Kidney (tissue), 14 donors: ENCODE measurements around the gene WNT9B. TPM values are rescaled to one million over a fixed set of nuclear protein-coding genes. Genes with fewer than 3 reads are reported as not detected.
A peak's percentile ranks its signal among the peaks of the same experiment; 100 is the strongest.

Experiments used
- DNase-seq, 5 donors: peaks; one replicate each; pipeline ENCODE4 v3.0.0-alpha.2; 2013 to 2020
- FAIRE-seq: peaks from 2 replicates; lab custom pipeline; 2012; peaks lifted over from hg19 to GRCh38; lab: Jason Lieb, UNC
- H3K27ac ChIP-seq, 2 donors: one replicate each; pipeline ENCODE4 v1.7.0; 2013; ENCODE audit warnings: low read depth in 2 of 2, low read length in 2 of 2, inconsistent platforms in 1 of 2
- H3K27me3 ChIP-seq: one replicate; pipeline ENCODE4 v1.7.1; 2013; ENCODE audit warnings: low read length, inconsistent platforms; ENCODE audit not compliant: control insufficient read depth, insufficient read depth
- H3K36me3 ChIP-seq, 3 donors: one replicate each; pipeline versions ENCODE4 v1.7.0 to v1.7.1; 2013; ENCODE audit warnings: low read length in 3 of 3, control low read depth in 1 of 3, inconsistent platforms in 1 of 3; ENCODE audit not compliant: insufficient read depth in 3 of 3, control insufficient read depth in 2 of 3
- H3K4me1 ChIP-seq, 3 donors: one replicate each; pipeline versions ENCODE4 v1.7.0 to v1.7.1; 2013; ENCODE audit warnings: low read length in 3 of 3, inconsistent platforms in 1 of 3, low read depth in 1 of 3; ENCODE audit not compliant: control insufficient read depth in 2 of 3, insufficient read depth in 2 of 3
- H3K4me3 ChIP-seq, 3 donors: one replicate each; pipeline versions ENCODE4 v1.7.0 to v1.8.1; 2013; ENCODE audit warnings: low read length in 3 of 3, control low read depth in 1 of 3, inconsistent platforms in 1 of 3
- H3K9ac ChIP-seq, 3 donors: one replicate each; pipeline versions ENCODE4 v1.7.0 to v1.7.1; 2013; ENCODE audit warnings: low read length in 3 of 3, control low read depth in 1 of 3, inconsistent platforms in 1 of 3
- H3K9me3 ChIP-seq, 3 donors: one replicate each; pipeline versions ENCODE4 v1.7.0 to v1.7.1; 2013; ENCODE audit warnings: low read length in 3 of 3, control low read depth in 1 of 3, inconsistent platforms in 1 of 3; ENCODE audit not compliant: control insufficient read depth in 2 of 3, insufficient read depth in 1 of 3
- intact Hi-C: fragments of 100-400 bp; cut with DNase I; formaldehyde crosslinking; loops from one replicate; pipeline ENCODE4 v1.11.1; 2022
- polyA plus RNA-seq: library from polyadenylated mRNA; stranded (reverse); fragments of 350-450 nt; fragmentation: Illumina TruSeq; extraction: RNeasy Lipid Tissue Mini Kit (QIAGEN cat#74804); gene quantifications from one replicate; pipeline ENCODE4 v1.2.3, GENCODE V29; 2014; ENCODE audit warnings: low read depth, low replicate concordance; ENCODE audit not compliant: insufficient read depth
- total RNA-seq: library from RNA; stranded (reverse); fragmentation: NEBNext Ultra II Directional; extraction: Animal tissue kit (Norgen Biotek cat#: 25700); gene quantifications from one replicate; pipeline ENCODE4 v1.2.1, GENCODE V29; 2021
- TF ChIP-seq, protein P1 (sequence below): IDR thresholded peaks from 3 replicates; pipeline ENCODE4 v1.5.1; 2012; ENCODE audit warnings: mild to moderate bottlenecking, moderate library complexity, borderline replicate concordance; ENCODE audit not compliant: insufficient read depth; ENCODE audit errors: extremely low read depth
- donor health status: control.
- donor health status: control.
- donor health status: control.
- donor health status: control.
- donor health status: control.
- donor health status: DM: yes; HTN: yes; CAD: no.
- donor health status: Normal renal cell carcinoma (clear cell type).

WNT9B gene
- total and polyA plus RNA-seq, 2 donors from 2014 or later: 1.9 to 5.3 TPM

DNA sequence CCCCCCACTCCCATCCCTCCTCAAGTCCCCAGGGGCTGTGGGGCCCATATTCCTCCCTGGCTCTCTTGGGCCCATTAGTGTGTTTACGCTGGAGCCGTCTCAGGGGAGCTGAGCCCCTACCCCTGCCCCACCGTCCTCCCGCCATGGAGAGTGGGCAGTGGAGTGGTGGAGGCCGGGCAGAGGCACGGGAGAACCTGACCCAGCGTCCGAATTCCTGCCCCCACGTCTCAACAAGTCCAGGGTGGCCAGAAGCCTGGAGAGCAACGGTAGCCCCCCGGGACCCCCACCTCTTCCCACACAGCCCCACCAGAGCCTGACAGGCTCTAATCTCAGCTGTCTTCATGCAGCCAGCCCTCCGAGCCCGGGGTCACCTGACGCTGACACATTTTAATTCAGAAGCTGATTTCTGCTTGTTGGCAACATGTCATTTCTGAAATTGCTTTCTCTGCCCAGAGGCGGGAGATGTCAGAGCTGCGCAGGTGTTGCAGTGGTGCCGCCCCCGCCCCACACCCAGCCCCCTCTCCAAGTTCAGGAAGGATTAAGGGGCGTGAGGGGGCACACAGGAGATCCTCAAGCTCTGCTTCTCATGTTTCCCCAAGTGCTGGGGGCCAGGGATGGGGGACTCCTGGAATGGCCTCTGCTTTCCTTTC lies 32.6 kb downstream of the WNT9B start:
- no peaks in the 10 kb centered on the region for H3K27me3 ChIP-seq
- no peaks in the 10 kb centered on the region for H3K4me1 ChIP-seq
- intact Hi-C loops: no loop called here
- DNase-seq: peak in 1 of 5 donors; percentile 27
- no peak overlapping the region for H3K9ac ChIP-seq
- no peak overlapping the region for H3K27ac ChIP-seq
- H3K9me3 ChIP-seq: no peaks in the 10 kb centered on the region
- H3K36me3 ChIP-seq: no peaks in the 10 kb centered on the region
- TF ChIP-seq, protein P1, sequence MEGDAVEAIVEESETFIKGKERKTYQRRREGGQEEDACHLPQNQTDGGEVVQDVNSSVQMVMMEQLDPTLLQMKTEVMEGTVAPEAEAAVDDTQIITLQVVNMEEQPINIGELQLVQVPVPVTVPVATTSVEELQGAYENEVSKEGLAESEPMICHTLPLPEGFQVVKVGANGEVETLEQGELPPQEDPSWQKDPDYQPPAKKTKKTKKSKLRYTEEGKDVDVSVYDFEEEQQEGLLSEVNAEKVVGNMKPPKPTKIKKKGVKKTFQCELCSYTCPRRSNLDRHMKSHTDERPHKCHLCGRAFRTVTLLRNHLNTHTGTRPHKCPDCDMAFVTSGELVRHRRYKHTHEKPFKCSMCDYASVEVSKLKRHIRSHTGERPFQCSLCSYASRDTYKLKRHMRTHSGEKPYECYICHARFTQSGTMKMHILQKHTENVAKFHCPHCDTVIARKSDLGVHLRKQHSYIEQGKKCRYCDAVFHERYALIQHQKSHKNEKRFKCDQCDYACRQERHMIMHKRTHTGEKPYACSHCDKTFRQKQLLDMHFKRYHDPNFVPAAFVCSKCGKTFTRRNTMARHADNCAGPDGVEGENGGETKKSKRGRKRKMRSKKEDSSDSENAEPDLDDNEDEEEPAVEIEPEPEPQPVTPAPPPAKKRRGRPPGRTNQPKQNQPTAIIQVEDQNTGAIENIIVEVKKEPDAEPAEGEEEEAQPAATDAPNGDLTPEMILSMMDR: no peak
- no peak overlapping the region for H3K4me3 ChIP-seq
- FAIRE-seq: no peak

DNA sequence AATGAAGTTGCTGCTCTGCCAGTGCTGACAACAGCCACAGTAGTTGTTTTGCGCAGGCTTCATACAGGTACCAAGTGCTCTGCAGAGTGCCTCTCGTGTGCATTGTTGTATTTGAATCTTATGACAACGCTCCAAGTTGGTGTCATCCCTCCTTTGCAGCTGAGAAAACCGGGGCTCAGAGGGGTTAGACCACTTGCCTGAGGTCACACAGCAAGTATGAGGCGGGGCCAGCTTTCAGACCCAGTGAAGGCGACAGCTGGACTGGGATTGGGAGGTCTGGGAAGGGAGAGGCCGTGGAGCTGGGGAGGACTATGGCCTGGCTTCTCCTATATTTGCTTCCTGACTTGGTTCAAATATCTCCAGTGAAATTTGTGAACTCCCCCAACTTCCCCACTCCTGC lies 33.2 kb downstream of the WNT9B start:
- TF ChIP-seq, protein P1: no peak
- no peak overlapping the region for H3K9ac ChIP-seq
- FAIRE-seq (no peak), DNase-seq (no peak)
- intact Hi-C loops: no loop called here
- H3K9me3 ChIP-seq: no peaks in the 10 kb centered on the region
- no peaks in the 10 kb centered on the region for H3K27me3 ChIP-seq
- no peaks in the 10 kb centered on the region for H3K4me1 ChIP-seq
- no peak overlapping the region for H3K27ac ChIP-seq
- no peaks in the 10 kb centered on the region for H3K36me3 ChIP-seq
- H3K4me3 ChIP-seq: no peak overlapping the region

DNA sequence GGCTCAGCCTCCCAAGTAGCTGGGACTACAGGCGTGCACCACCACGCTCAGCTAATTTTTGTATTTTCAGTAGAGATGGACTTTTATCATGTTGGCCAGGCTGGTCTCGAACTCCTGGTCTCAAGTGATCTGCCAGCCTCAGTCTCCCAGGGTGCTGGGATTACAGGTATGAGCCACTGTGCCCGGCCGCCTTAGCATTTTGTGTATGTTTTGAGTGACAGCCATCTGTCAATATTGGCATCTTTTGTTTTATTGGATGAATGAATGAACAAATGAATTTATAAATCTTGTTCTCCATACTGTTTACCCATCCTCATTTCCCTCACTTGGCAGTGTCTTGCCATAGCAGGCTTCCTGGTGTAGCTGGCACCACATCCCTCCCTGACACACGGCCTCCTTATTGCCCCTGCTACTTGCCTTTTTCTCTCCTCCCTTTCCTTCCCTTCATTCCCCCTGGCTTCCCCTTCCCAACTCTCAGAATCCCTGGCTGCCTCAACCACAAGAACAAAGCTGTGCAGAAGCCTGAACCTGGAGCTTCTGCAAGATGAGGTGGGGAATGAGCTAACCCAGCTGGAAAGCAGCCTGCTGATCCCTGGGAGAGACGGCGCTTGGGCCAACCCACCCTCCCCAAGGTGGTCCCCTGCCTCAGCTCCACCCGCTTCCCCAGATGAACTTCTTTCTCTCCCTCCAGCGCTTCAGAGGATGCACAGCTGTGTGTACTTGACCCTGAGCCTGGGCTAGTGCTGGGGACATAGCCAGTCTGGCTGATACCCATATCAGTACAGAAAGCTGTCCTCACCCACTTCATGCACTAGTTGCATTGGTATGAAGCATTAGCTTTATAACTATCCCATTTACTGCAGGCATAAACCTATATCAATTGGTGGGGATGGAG lies 34.3 kb downstream of the WNT9B start:
- intact Hi-C loops: no loop called here
- DNase-seq (no peak), FAIRE-seq (no peak)
- Histone ChIP-seq H3K4me1 (no peaks in the 10 kb centered on the region), H3K36me3 (no peaks in the 10 kb centered on the region), H3K9me3 (no peaks in the 10 kb centered on the region), H3K27ac (no peak overlapping the region), H3K9ac (no peak overlapping the region), H3K27me3 (no peaks in the 10 kb centered on the region), H3K4me3 (no peak overlapping the region)
- TF ChIP-seq, protein P1: no peak
